Measurements from ENCODE around the gene SNRPD2.

GRCh38 chr19:45667620-45668341 lies 24.0 kb downstream of the SNRPD2 start, which contains the start of gene GIPR:
- TF ChIP-seq CTCF (IDR thresholded peaks at IDR 0.05) (no peak), EP300 (IDR thresholded peaks at IDR 0.05) (no peak), POLR2A (IDR thresholded peaks at IDR 0.05) (no peak), POLR2AphosphoS5 (IDR thresholded peaks at IDR 0.05) (no peak)
